SK-N-SH treated with all-trans-retinoic acid at 6 μM for 48 hours (cell line): Measurements from ENCODE around the gene PPARG.

Source experiments
- ATAC-seq: fragments of 200-7000 bp; cut with Tn5 transposase; 3 replicates; pipeline ENCODE4 v1.9.1; 2020; ENCODE audit warnings: mild to moderate bottlenecking, moderate library complexity
- ARNTL ChIP-seq: fragments of 450-650 bp; formaldehyde crosslinking; IDR thresholded peaks from 2 replicates; pipeline ENCODE4 v1.5.0; 2020; ENCODE audit warnings: low read depth, mild to moderate bottlenecking, moderate library complexity, borderline replicate concordance
- BACH2 ChIP-seq: fragments of 250-450 bp; sonication (Bioruptor Pico); IDR thresholded peaks from 2 replicates; pipeline ENCODE4 v1.9.0; 2021; ENCODE audit warnings: mild to moderate bottlenecking, borderline replicate concordance
- CSRNP3 ChIP-seq: fragments of 250-450 bp; sonication (Bioruptor Pico); IDR thresholded peaks from 2 replicates; pipeline ENCODE4 v1.5.1; 2021; ENCODE audit warnings: mild to moderate bottlenecking, moderate library complexity
- ESRRG ChIP-seq: fragments of 250-450 bp; sonication (Bioruptor Pico); IDR thresholded peaks from 2 replicates; pipeline ENCODE4 v1.6.1; 2021; ENCODE audit warnings: mild to moderate bottlenecking
- GLIS3 ChIP-seq: fragments of 250-450 bp; sonication (Bioruptor Pico); IDR thresholded peaks from 2 replicates; pipeline ENCODE4 v1.5.0; 2020; ENCODE audit warnings: mild to moderate bottlenecking, moderate library complexity
- ISL1 ChIP-seq: fragments of 250-450 bp; sonication (Bioruptor Pico); IDR thresholded peaks from 2 replicates; pipeline ENCODE4 v2.1.2; 2022; ENCODE audit warnings: mild to moderate bottlenecking, moderate library complexity
- OSR1 ChIP-seq: fragments of 250-450 bp; sonication (Bioruptor Pico); IDR thresholded peaks from 2 replicates; pipeline ENCODE4 v1.8.0; 2022; ENCODE audit warnings: moderate library complexity, mild to moderate bottlenecking, inconsistent platforms
- PATZ1 ChIP-seq: fragments of 250-450 bp; sonication (Bioruptor Pico); IDR thresholded peaks from 2 replicates; pipeline ENCODE4 v1.8.0; 2020; ENCODE audit warnings: mild to moderate bottlenecking, moderate library complexity, borderline replicate concordance
- POU6F1 ChIP-seq: fragments of 250-450 bp; sonication (Bioruptor Pico); IDR thresholded peaks from 2 replicates; pipeline ENCODE4 v1.8.0; 2021; ENCODE audit warnings: low read depth, mild to moderate bottlenecking, moderate library complexity, borderline replicate concordance
- PPARA ChIP-seq: fragments of 250-450 bp; sonication (Bioruptor Pico); IDR thresholded peaks from 2 replicates; pipeline ENCODE4 v1.5.0; 2020; ENCODE audit warnings: mild to moderate bottlenecking, borderline replicate concordance
- RARB ChIP-seq: fragments of 250-450 bp; sonication (Bioruptor Pico); IDR thresholded peaks from 2 replicates; pipeline ENCODE4 v1.8.0; 2021; ENCODE audit warnings: mild to moderate bottlenecking, moderate library complexity
- SNAI2 ChIP-seq: fragments of 250-450 bp; sonication (Bioruptor Pico); IDR thresholded peaks from 2 replicates; pipeline ENCODE4 v1.5.0; 2020; ENCODE audit warnings: mild to moderate bottlenecking, moderate library complexity
- TCF4 ChIP-seq: fragments of 250-450 bp; sonication (Bioruptor Pico); IDR thresholded peaks from 2 replicates; pipeline ENCODE4 v1.8.0; 2021; ENCODE audit warnings: mild to moderate bottlenecking, moderate library complexity, borderline replicate concordance
- TSHZ2 ChIP-seq: fragments of 250-450 bp; sonication (Bioruptor Pico); IDR thresholded peaks from 2 replicates; pipeline ENCODE4 v1.5.0; 2020; ENCODE audit warnings: mild to moderate bottlenecking, moderate library complexity
- ZC3H10 ChIP-seq: fragments of 250-450 bp; sonication (Bioruptor Pico); IDR thresholded peaks from 2 replicates; pipeline ENCODE4 v1.5.1; 2021; ENCODE audit warnings: mild to moderate bottlenecking, moderate library complexity
- ZFP3 ChIP-seq: fragments of 250-450 bp; sonication (Bioruptor Pico); IDR thresholded peaks from 2 replicates; pipeline ENCODE4 v1.5.0; 2020; ENCODE audit warnings: mild to moderate bottlenecking, moderate library complexity
- ZFP30 ChIP-seq: fragments of 450-650 bp; formaldehyde crosslinking; IDR thresholded peaks from 2 replicates; pipeline ENCODE4 v1.5.0; 2022; ENCODE audit warnings: mild to moderate bottlenecking, moderate library complexity
- ZNF565 ChIP-seq: fragments of 450-650 bp; formaldehyde crosslinking; conservative IDR thresholded peaks from 2 replicates; pipeline ENCODE4 v1.5.0; 2020; ENCODE audit warnings: low read depth, mild to moderate bottlenecking, moderate library complexity
- ZNF70 ChIP-seq: fragments of 450-650 bp; formaldehyde crosslinking; IDR thresholded peaks from 2 replicates; pipeline ENCODE4 v1.5.0; 2020; ENCODE audit warnings: mild to moderate bottlenecking, moderate library complexity

Gene PPARG

GRCh38 chr3:12288182-12289129 is at the start of gene PPARG:
TSS of gene PPARG (plus strand) at chr3:12289070. CDS start at chr3:12379712, 90,642 bp downstream.
- peak; percentile 78 for ATAC-seq
- TF ChIP-seq ZFP30 (CRISPR knock-in tag) (no peak), RARB (CRISPR knock-in tag) (no peak)

- TF ChIP-seq TCF4 (CRISPR knock-in tag) (no peak), ZNF70 (CRISPR knock-in tag) (no peak), BACH2 (CRISPR knock-in tag) (no peak), PATZ1 (CRISPR knock-in tag) (no peak), SNAI2 (CRISPR knock-in tag) (no peak), ZC3H10 (CRISPR knock-in tag) (no peak), OSR1 (no peak), PPARA (CRISPR knock-in tag) (no peak), ISL1 (CRISPR knock-in tag) (no peak), ESRRG (CRISPR knock-in tag) (no peak), ZNF565 (CRISPR knock-in tag) (no peak), ARNTL (no peak), TSHZ2 (CRISPR knock-in tag) (no peak), CSRNP3 (no peak), POU6F1 (CRISPR knock-in tag) (no peak), RARB (CRISPR knock-in tag) (no peak)
- no peak for ATAC-seq
Measured at GRCh38 chr3:12239301-12239700, 49.6 kb upstream of the PPARG start.

- no peak for ATAC-seq
- TF ChIP-seq ZFP3 (CRISPR knock-in tag) = no peak
- no peak for TF ChIP-seq RARB (CRISPR knock-in tag)
- TF ChIP-seq OSR1 = no peak
- TF ChIP-seq CSRNP3 = no peak
- no peak for TF ChIP-seq GLIS3
- no peak for TF ChIP-seq PATZ1 (CRISPR knock-in tag)
- no peak for TF ChIP-seq POU6F1 (CRISPR knock-in tag)
- TF ChIP-seq ZNF565 (CRISPR knock-in tag) = no peak
- no peak for TF ChIP-seq ESRRG (CRISPR knock-in tag)
- TF ChIP-seq TSHZ2 (CRISPR knock-in tag) = no peak
- no peak for TF ChIP-seq BACH2 (CRISPR knock-in tag)
- no peak for TF ChIP-seq TCF4 (CRISPR knock-in tag)
- TF ChIP-seq SNAI2 (CRISPR knock-in tag) = no peak
Measured at GRCh38 chr3:12242772-12243171, 46.1 kb upstream of the PPARG start.
